Spleen (tissue), 11 donors: ENCODE measurements around the gene IL17B. TPM values are rescaled to one million over a fixed set of nuclear protein-coding genes. Genes with fewer than 3 reads are reported as not detected.

Experiments
- DNase-seq: peaks from one replicate; pipeline ENCODE4 v3.0.0-alpha.2; 2020
- H3K27ac ChIP-seq, 8 donors: fragments of 200-600 bp; sonication (generic) in 7 of 8; 1 replicate in 4 of 8; 2 replicates in 4 of 8; pipeline versions ENCODE4 v1.5.0 to v1.8.0; 2016 to 2021; ENCODE audit warnings: inconsistent platforms in 4 of 8, mild to moderate bottlenecking in 4 of 8, moderate library complexity in 1 of 8
- H3K27me3 ChIP-seq, 7 donors: fragments of 200-600 bp; sonication (generic) in 6 of 7; replicated peaks in 1 of 7; 1 replicate in 4 of 7; 2 replicates in 3 of 7; pipeline versions ENCODE4 v1.5.0 to v1.8.0; 2016 to 2021; ENCODE audit warnings: inconsistent platforms in 3 of 7, mild to moderate bottlenecking in 1 of 7
- H3K36me3 ChIP-seq, 6 donors: fragments of 200-600 bp; sonication (generic) in 5 of 6; 1 replicate in 4 of 6; 2 replicates in 2 of 6; pipeline versions ENCODE4 v1.5.0 to v1.8.0; 2016 to 2021; ENCODE audit warnings: inconsistent platforms in 2 of 6
- H3K4me1 ChIP-seq, 6 donors: fragments of 200-600 bp; sonication (generic) in 5 of 6; 1 replicate in 3 of 6; 2 replicates in 3 of 6; pipeline versions ENCODE4 v1.5.0 to v1.8.0; 2016 to 2021; ENCODE audit warnings: inconsistent platforms in 3 of 6
- H3K4me3 ChIP-seq, 8 donors: fragments of 200-600 bp; sonication (generic) in 7 of 8; 1 replicate in 4 of 8; 2 replicates in 4 of 8; pipeline versions ENCODE4 v1.5.0 to v1.8.0; 2016 to 2021; ENCODE audit warnings: inconsistent platforms in 4 of 8, mild to moderate bottlenecking in 4 of 8, moderate library complexity in 2 of 8
- H3K9me3 ChIP-seq, 8 donors: fragments of 200-600 bp; sonication (generic) in 7 of 8; 1 replicate in 4 of 8; 2 replicates in 4 of 8; pipeline versions ENCODE4 v1.5.0 to v1.8.0; 2016 to 2021; ENCODE audit warnings: inconsistent platforms in 4 of 8
- POLR2A ChIP-seq, 3 donors: fragments of 450-650 bp; IDR thresholded peaks; one replicate each; pipeline ENCODE4 v1.5.1; 2017; ENCODE audit warnings: antibody characterized with exemption in 3 of 3, mild to moderate bottlenecking in 1 of 3
- POLR2AphosphoS5 ChIP-seq, 3 donors: sonication (generic); formaldehyde crosslinking; IDR thresholded peaks; one replicate each; pipeline ENCODE4 v1.5.1; 2017; ENCODE audit warnings: antibody characterized with exemption in 3 of 3
- WGBS, 5 donors: extraction: QIAGEN DNeasy Blood & Tissue Kit in 3 of 5; methylation state at CpG; one replicate each; pipeline versions ENCODE4 v1.1.5 to v1.1.7; 2013 to 2018; 5-methylcytosine and 5-hydroxymethylcytosine counted together
- intact Hi-C: fragments of 100-400 bp; cut with DNase I; formaldehyde crosslinking; loops from one replicate; pipeline ENCODE4 v1.15.0; 2023; ENCODE audit warnings: low total_unique reads
- polyA plus RNA-seq, 3 donors: library from polyadenylated mRNA; stranded (reverse); fragments of 200-250 nt; gene quantifications; one replicate each; pipeline ENCODE4 v1.2.1, GENCODE V29; 2013
- total RNA-seq, 7 donors: library from RNA; depleted of rRNA in 3 of 7; stranded (reverse); fragments of >200 nt in 3 of 7; fragmentation: NEBNext Ultra II Directional in 4 of 7; extraction: Animal tissue kit (Norgen Biotek cat#: 25700) in 4 of 7; gene quantifications; one replicate each; pipeline versions ENCODE4 v1.1.0 to v1.2.1, GENCODE V29; 2016 to 2021
- TF ChIP-seq, protein P1 (sequence below), 11 experiments: fragments of 200-600 bp in 7 of 11; fragments of 450-650 bp in 4 of 11; sonication (generic) in 4 of 11; IDR thresholded peaks in 8 of 11; conservative IDR thresholded peaks in 3 of 11; 1 replicate in 7 of 11; 2 replicates in 4 of 11; pipeline versions ENCODE4 v1.4.0 to v1.8.0; 2016 to 2021; ENCODE audit warnings: antibody characterized with exemption in 11 of 11, inconsistent platforms in 4 of 11, mild to moderate bottlenecking in 1 of 11
- donor health status: healthy with polysubstance abuse.
- donor health status: DM: no; HTN: no; CAD: no; lungs with moderate emphysema.
- donor health status: DM: no; HTN: no; CAD: no.
- donor health status: Bipolar disorder and iron deficiency.
- donor health status: healthy.
- donor health status: DM: no; HTN: no; CAD: no.
- donor health status: DM: yes; HTN: yes; CAD: no.

The IL17B gene
- total and polyA plus RNA-seq, 10 donors = 0.30 to 1.4 (median 0.60) TPM; not detected in 4

DNA sequence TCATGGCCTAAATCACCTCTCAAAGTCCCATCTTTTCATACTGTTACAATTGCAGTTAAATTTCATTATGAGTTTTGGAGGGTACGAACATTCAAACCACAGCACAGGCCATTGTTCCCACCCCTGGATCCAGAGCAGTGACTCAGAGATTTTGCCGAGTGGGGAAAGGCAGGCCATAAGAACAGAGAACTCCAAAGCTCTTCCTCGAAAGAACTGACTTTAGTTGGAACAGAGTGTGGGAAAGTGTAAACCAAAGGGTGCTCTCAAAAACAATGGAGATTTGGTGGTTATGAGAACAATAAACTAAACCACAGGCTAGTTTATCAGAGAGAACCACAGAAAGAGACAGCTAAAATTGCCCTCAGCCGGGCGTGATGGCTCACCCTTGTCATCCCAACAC is 53.2 kb downstream of the IL17B start:
- H3K36me3 ChIP-seq = peaks cover 0 to 24% (median 0%) of the 10 kb centered on the region in 6 donors
- H3K27ac ChIP-seq = no peak overlapping the region
- DNase-seq = no peak
- H3K4me1 ChIP-seq = peaks cover 0 to 4% (median 0%) of the 10 kb centered on the region in 6 donors
- H3K27me3 ChIP-seq = no peaks in the 10 kb centered on the region
- no peak overlapping the region for H3K4me3 ChIP-seq
- TF ChIP-seq POLR2AphosphoS5 (IDR thresholded peaks at IDR 0.05) (no peak), POLR2A (IDR thresholded peaks at IDR 0.05) (no peak)
- TF ChIP-seq, protein P1, sequence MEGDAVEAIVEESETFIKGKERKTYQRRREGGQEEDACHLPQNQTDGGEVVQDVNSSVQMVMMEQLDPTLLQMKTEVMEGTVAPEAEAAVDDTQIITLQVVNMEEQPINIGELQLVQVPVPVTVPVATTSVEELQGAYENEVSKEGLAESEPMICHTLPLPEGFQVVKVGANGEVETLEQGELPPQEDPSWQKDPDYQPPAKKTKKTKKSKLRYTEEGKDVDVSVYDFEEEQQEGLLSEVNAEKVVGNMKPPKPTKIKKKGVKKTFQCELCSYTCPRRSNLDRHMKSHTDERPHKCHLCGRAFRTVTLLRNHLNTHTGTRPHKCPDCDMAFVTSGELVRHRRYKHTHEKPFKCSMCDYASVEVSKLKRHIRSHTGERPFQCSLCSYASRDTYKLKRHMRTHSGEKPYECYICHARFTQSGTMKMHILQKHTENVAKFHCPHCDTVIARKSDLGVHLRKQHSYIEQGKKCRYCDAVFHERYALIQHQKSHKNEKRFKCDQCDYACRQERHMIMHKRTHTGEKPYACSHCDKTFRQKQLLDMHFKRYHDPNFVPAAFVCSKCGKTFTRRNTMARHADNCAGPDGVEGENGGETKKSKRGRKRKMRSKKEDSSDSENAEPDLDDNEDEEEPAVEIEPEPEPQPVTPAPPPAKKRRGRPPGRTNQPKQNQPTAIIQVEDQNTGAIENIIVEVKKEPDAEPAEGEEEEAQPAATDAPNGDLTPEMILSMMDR (IDR thresholded peaks at IDR 0.05 in 8 of 11, conservative IDR thresholded peaks at IDR 0.05 in 3 of 11) = no peak
- intact Hi-C loops = no loop called here
- peaks cover 0 to 6% (median 0%) of the 10 kb centered on the region in 8 donors for H3K9me3 ChIP-seq
- 94 to 98% (median 96%) methylated on average over 5 of the region's 5 CpGs for WGBS, 5 donors

DNA sequence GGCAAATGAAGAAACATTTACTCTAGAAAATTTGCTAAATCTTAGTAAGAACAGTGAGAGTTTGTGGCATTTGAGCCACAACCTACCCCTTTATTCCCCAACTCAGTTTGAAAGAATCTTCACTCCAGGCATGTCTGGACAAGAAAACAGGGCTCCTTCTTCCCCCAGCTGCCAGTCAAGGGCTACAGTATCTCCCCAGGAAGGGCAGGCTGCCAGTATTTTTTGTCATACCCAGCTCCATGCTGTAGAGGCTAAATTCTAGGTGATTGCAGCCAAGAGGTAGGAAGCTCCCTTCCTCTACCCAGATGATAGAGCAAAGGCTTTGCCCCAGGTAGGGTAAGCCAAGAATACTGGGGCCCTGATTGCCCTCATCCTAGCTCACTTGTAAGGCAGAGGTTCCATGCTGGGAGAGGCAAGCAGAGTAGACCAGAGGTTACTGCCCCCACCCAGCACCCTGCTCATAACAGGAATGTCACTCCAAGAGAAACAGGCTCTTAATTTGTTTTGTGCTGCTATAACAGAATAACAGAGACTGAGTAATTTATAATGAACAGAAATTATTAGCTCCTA is 53.8 kb downstream of the IL17B start:
- TF ChIP-seq, protein P1 (IDR thresholded peaks at IDR 0.05 in 8 of 11, conservative IDR thresholded peaks at IDR 0.05 in 3 of 11) = no peak
- TF ChIP-seq POLR2A (IDR thresholded peaks at IDR 0.05) (no peak), POLR2AphosphoS5 (IDR thresholded peaks at IDR 0.05) (no peak)
- intact Hi-C loops = no loop called here
- Histone ChIP-seq H3K27ac (no peak overlapping the region), H3K9me3 (peaks cover 0 to 6% (median 0%) of the 10 kb centered on the region in 8 donors), H3K4me3 (no peak overlapping the region), H3K27me3 (no peaks in the 10 kb centered on the region), H3K4me1 (peaks cover 0 to 8% (median 0%) of the 10 kb centered on the region in 6 donors), H3K36me3 (peaks cover 0 to 25% (median 0%) of the 10 kb centered on the region in 6 donors)
- DNase-seq = no peak

DNA sequence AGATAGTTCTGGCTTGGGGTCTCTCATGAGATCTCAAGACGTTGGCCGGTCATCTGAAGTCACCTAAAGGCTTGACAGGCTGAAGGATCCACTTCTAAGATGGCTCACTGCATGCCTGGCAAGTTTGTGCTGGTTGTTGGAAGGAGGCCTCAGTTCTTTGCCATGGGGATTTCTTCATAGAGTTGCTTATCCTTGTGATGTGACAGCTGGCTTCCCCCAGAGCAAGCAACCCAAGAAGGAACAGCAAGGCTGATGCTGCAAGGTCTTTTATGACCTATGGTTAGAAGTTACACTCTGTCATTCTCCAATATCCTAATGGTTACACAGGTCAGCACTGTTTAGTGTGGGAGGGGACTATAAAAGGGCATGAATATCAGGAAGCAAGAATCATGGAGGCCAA is 54.5 kb downstream of the IL17B start:
- no peaks in the 10 kb centered on the region for H3K27me3 ChIP-seq
- H3K36me3 ChIP-seq = peaks cover 0 to 25% (median 0%) of the 10 kb centered on the region in 6 donors
- DNase-seq = no peak
- peaks cover 0 to 8% (median 0%) of the 10 kb centered on the region in 6 donors for H3K4me1 ChIP-seq
- peaks cover 0 to 6% (median 0%) of the 10 kb centered on the region in 8 donors for H3K9me3 ChIP-seq
- 77 to 100% (median 93%) methylated on average over 2 of the region's 2 CpGs for WGBS, 5 donors
- TF ChIP-seq, protein P1 (IDR thresholded peaks at IDR 0.05 in 8 of 11, conservative IDR thresholded peaks at IDR 0.05 in 3 of 11) = no peak
- TF ChIP-seq POLR2A (IDR thresholded peaks at IDR 0.05) (no peak), POLR2AphosphoS5 (IDR thresholded peaks at IDR 0.05) (no peak)
- H3K4me3 ChIP-seq = no peak overlapping the region
- H3K27ac ChIP-seq = no peak overlapping the region
- intact Hi-C loops = no loop called here

Other genes with a start within 250 kb of the IL17B start
- 10 to 100 TPM; 12.8 to 32.9 (median 22.0) TPM for gene ABLIM3, start 237.8 kb downstream of the IL17B start, total RNA-seq
- gene ABLIM3, start 237.8 kb downstream of the IL17B start, polyA plus RNA-seq = 1 to 10 TPM; 3.3 to 5.2 (median 4.5) TPM
- gene AFAP1L1, start 107.4 kb downstream of the IL17B start, total RNA-seq = 10 to 100 TPM in 6 of 7 donors, 1 to 10 TPM in 1; 9.0 to 21.8 (median 15.4) TPM
- gene AFAP1L1, start 107.4 kb downstream of the IL17B start, polyA plus RNA-seq = 1 to 10 TPM; 1.7 to 6.0 (median 4.8) TPM
- 10 to 100 TPM in 4 of 7 donors, 1 to 10 TPM in 3; 7.7 to 17.7 (median 11.2) TPM for gene GRPEL2, start 33.8 kb downstream of the IL17B start, total RNA-seq
- 1 to 10 TPM; 4.6 to 5.9 (median 5.3) TPM for gene GRPEL2, start 33.8 kb downstream of the IL17B start, polyA plus RNA-seq
- 10 to 100 TPM in 1 of 7 donors, 1 to 10 TPM in 6; 5.4 to 13.0 (median 7.8) TPM for gene PCYOX1L, start 21.2 kb downstream of the IL17B start, total RNA-seq
- 10 to 100 TPM in 1 of 3 donors, 1 to 10 TPM in 2; 6.8 to 11.7 (median 8.1) TPM for gene PCYOX1L, start 21.2 kb downstream of the IL17B start, polyA plus RNA-seq
- gene CSNK1A1, start 172.1 kb upstream of the IL17B start, total RNA-seq = 100 to 1,000 TPM; 165 to 223 (median 196) TPM
- gene CSNK1A1, start 172.1 kb upstream of the IL17B start, polyA plus RNA-seq = 10 to 100 TPM; 31.9 to 64.7 (median 43.4) TPM
- 1 to 10 TPM in 6 of 7 donors, under 1 TPM in 1; 0.77 to 3.5 (median 1.4) TPM for gene ARHGEF37, start 202.2 kb upstream of the IL17B start, total RNA-seq
- 1 to 10 TPM in 1 of 3 donors, under 1 TPM in 2; 0.99 to 1.3 (median 1.00) TPM for gene ARHGEF37, start 202.2 kb upstream of the IL17B start, polyA plus RNA-seq